IMR-90 (cell line): ENCODE results near the gene TM4SF20. TPM values are rescaled to one million over a fixed set of nuclear protein-coding genes. Genes with fewer than 3 reads are reported as not detected.
A peak's percentile ranks its signal among the peaks of the same experiment; 100 is the strongest.

Experiments
- ATAC-seq: fragments of 200-7000 bp; cut with Tn5 transposase; 2 replicates; pipeline ENCODE4 v1.9.1; 2020; ENCODE audit warnings: low read depth, mild to moderate bottlenecking, moderate library complexity
- BruUV-seq: library from RNA; stranded (reverse); fragments of 400-500 nt; replicated peaks from 2 replicates; lab custom pipeline; 2021; lab: Mats Ljungman, UMichigan
- CTCF ChIA-PET: fragments of 300-600 bp; formaldehyde crosslinking; extraction: SDS; loops from one replicate; lab custom pipeline; 2021; ENCODE audit warnings: antibody characterized with exemption; lab: Yijun Ruan, JAX
- POLR2A ChIA-PET: fragments of 300-600 bp; sonication (Branson Sonifier 250); formaldehyde crosslinking; loops from one replicate; lab custom pipeline; 2022; ENCODE audit warnings: antibody characterized with exemption; ENCODE audit not compliant: unreplicated experiment; lab: Charles Lee
- DNase-seq: peaks from one replicate; pipeline ENCODE4 v3.0.0; 2013
- H2AFZ ChIP-seq: replicated peaks from 2 replicates; pipeline ENCODE3; 2013; ENCODE audit warnings: low read length, mild to moderate bottlenecking; ENCODE audit not compliant: poor library complexity
- H2AK5ac ChIP-seq: 2 replicates; pipeline ENCODE4 v1.6.1; 2013; ENCODE audit warnings: low read depth, low read length, inconsistent platforms
- H2AK9ac ChIP-seq: replicated peaks from 2 replicates; pipeline ENCODE3; 2013; ENCODE audit warnings: mild to moderate bottlenecking, low read depth, low read length, moderate library complexity; ENCODE audit not compliant: poor library complexity
- H2BK120ac ChIP-seq: 2 replicates; pipeline ENCODE4 v1.6.1; 2013; ENCODE audit warnings: low read depth, low read length, inconsistent platforms
- H2BK15ac ChIP-seq: 3 replicates; pipeline ENCODE4 v1.6.1; 2013; ENCODE audit warnings: low read depth, low read length, inconsistent platforms
- H2BK20ac ChIP-seq: 2 replicates; pipeline ENCODE4 v1.6.1; 2013; ENCODE audit warnings: low read depth, mild to moderate bottlenecking, inconsistent platforms, low read length, moderate library complexity
- H2BK5ac ChIP-seq: 2 replicates; pipeline ENCODE4 v1.6.1; 2013; ENCODE audit warnings: mild to moderate bottlenecking, low read depth, low read length, inconsistent platforms; ENCODE audit not compliant: poor library complexity, severe bottlenecking
- H3K14ac ChIP-seq: replicated peaks from 2 replicates; pipeline ENCODE4 v1.6.1; 2013; ENCODE audit warnings: low read depth, low read length, inconsistent platforms
- H3K18ac ChIP-seq: 2 replicates; pipeline ENCODE4 v1.6.1; 2013; ENCODE audit warnings: low read depth, low read length, control low read depth
- H3K23ac ChIP-seq: 2 replicates; pipeline ENCODE4 v1.6.1; 2013; ENCODE audit warnings: low read depth, low read length, inconsistent platforms
- H3K27ac ChIP-seq: 2 replicates; pipeline ENCODE4 v1.5.1; 2013; ENCODE audit warnings: mild to moderate bottlenecking, control low read depth, low read length; ENCODE audit not compliant: insufficient read depth
- H3K27me3 ChIP-seq: 2 replicates; pipeline ENCODE4 v1.6.1; 2013; ENCODE audit warnings: low read length; ENCODE audit not compliant: control insufficient read depth, insufficient read depth
- H3K36me3 ChIP-seq: 2 replicates; pipeline ENCODE4 v1.6.1; 2013; ENCODE audit warnings: low read length, mixed read lengths; ENCODE audit not compliant: control insufficient read depth, insufficient read depth
- H3K4ac ChIP-seq: 2 replicates; pipeline ENCODE4 v1.6.1; 2013; ENCODE audit warnings: low read depth, low read length, inconsistent platforms
- H3K4me1 ChIP-seq: 2 replicates; pipeline ENCODE4 v1.6.1; 2013; ENCODE audit warnings: low read length, mixed read lengths; ENCODE audit not compliant: control insufficient read depth, insufficient read depth
- H3K4me2 ChIP-seq: 2 replicates; pipeline ENCODE4 v1.6.1; 2013; ENCODE audit warnings: low read depth, mild to moderate bottlenecking, control low read depth, low read length, moderate library complexity
- H3K4me3 ChIP-seq: 2 replicates; pipeline ENCODE4 v1.5.1; 2013; ENCODE audit warnings: low read depth, mild to moderate bottlenecking, control low read depth, low read length, moderate library complexity; ENCODE audit not compliant: insufficient read depth
- H3K56ac ChIP-seq: 2 replicates; pipeline ENCODE4 v1.6.1; 2013; ENCODE audit warnings: low read length, inconsistent platforms; ENCODE audit not compliant: insufficient read depth; ENCODE audit errors: extremely low read depth
- H3K79me1 ChIP-seq, 2 experiments: 2 replicates each; pipeline ENCODE4 v1.6.1; 2013; ENCODE audit warnings: low read length in 2 of 2, inconsistent platforms in 1 of 2, low read depth in 1 of 2
- H3K9ac ChIP-seq: 2 replicates; pipeline ENCODE4 v1.6.1; 2013; ENCODE audit warnings: low read depth, low read length, control low read depth
- H3K9me1 ChIP-seq: 2 replicates; pipeline ENCODE4 v1.6.1; 2013; ENCODE audit warnings: low read length, inconsistent platforms; ENCODE audit not compliant: insufficient read depth
- H3K9me3 ChIP-seq: 2 replicates; pipeline ENCODE4 v1.6.1; 2013; ENCODE audit warnings: low read length; ENCODE audit not compliant: control insufficient read depth, insufficient read depth
- H4K20me1 ChIP-seq: 2 replicates; pipeline ENCODE4 v1.6.1; 2013; ENCODE audit warnings: low read length, inconsistent platforms; ENCODE audit not compliant: insufficient read depth
- H4K5ac ChIP-seq: 2 replicates; pipeline ENCODE4 v1.6.1; 2013; ENCODE audit warnings: mild to moderate bottlenecking, low read depth, low read length, control low read depth
- H4K8ac ChIP-seq, 2 experiments: 2 replicates each; pipeline ENCODE4 v1.6.1; 2013; ENCODE audit warnings: low read depth in 2 of 2, low read length in 2 of 2, control low read depth in 1 of 2, inconsistent platforms in 1 of 2
- H4K91ac ChIP-seq: 2 replicates; pipeline ENCODE4 v1.6.1; 2013; ENCODE audit warnings: low read depth, low read length, inconsistent platforms; ENCODE audit not compliant: insufficient read depth
- BHLHE40 ChIP-seq: fragments of 150-350 bp; IDR thresholded peaks from 2 replicates; pipeline ENCODE4 v1.6.1; 2016; ENCODE audit warnings: mild to moderate bottlenecking, low read depth, low read length
- CEBPB ChIP-seq: IDR thresholded peaks from 2 replicates; pipeline ENCODE4 v1.6.1; 2012; ENCODE audit warnings: low read depth, low read length, improper control_type of control experiment
- CHD1 ChIP-seq: IDR thresholded peaks from 2 replicates; pipeline ENCODE4 v1.6.1; 2012; ENCODE audit warnings: low read depth, low read length, improper control_type of control experiment
- ELK1 ChIP-seq: fragments of 150-350 bp; IDR thresholded peaks from 2 replicates; pipeline ENCODE4 v1.6.1; 2016; ENCODE audit warnings: low read depth, mild to moderate bottlenecking, low read length, moderate library complexity, borderline replicate concordance
- FOS ChIP-seq: fragments of 150-350 bp; IDR thresholded peaks from 2 replicates; pipeline ENCODE4 v1.6.1; 2016; ENCODE audit warnings: low read depth, low read length
- MAFK ChIP-seq: IDR thresholded peaks from 2 replicates; pipeline ENCODE4 v1.6.1; 2012; ENCODE audit warnings: low read depth, low read length, improper control_type of control experiment
- MXI1 ChIP-seq: IDR thresholded peaks from 2 replicates; pipeline ENCODE4 v1.6.1; 2012; ENCODE audit warnings: low read depth, mild to moderate bottlenecking, low read length, moderate library complexity, borderline replicate concordance
- NFE2L2 ChIP-seq: fragments of 150-350 bp; IDR thresholded peaks from 2 replicates; pipeline ENCODE4 v1.6.1; 2016; ENCODE audit warnings: low read depth, mild to moderate bottlenecking, low read length
- RCOR1 ChIP-seq: IDR thresholded peaks from 2 replicates; pipeline ENCODE4 v1.6.1; 2012; ENCODE audit warnings: mild to moderate bottlenecking, low read length, improper control_type of control experiment; ENCODE audit not compliant: insufficient replicate concordance
- RFX5 ChIP-seq: IDR thresholded peaks from 2 replicates; pipeline ENCODE4 v1.8.0; 2012; ENCODE audit warnings: low read depth, mild to moderate bottlenecking, low read length, moderate library complexity
- WGBS, 2 experiments: methylation state at CpG; one replicate each; pipeline versions ENCODE4 v1.1.5 to v1.1.7; 2013; ENCODE audit warnings: missing lambda C conversion rate in 2 of 2; ENCODE audit not compliant: insufficient read length in 1 of 2; ENCODE audit errors: extremely low coverage in 2 of 2; 5-methylcytosine and 5-hydroxymethylcytosine counted together
- dilution Hi-C: fragments of 300-500 bp; cut with HindIII; formaldehyde crosslinking; loops from one replicate; pipeline ENCODE4 v1.14.3; 2018; ENCODE audit warnings: low sequenced_read_pairs; ENCODE audit not compliant: unreplicated experiment
- in situ Hi-C: fragments of 300-500 bp; cut with MboI; formaldehyde crosslinking; loops from 3 replicates; pipeline ENCODE4 v1.14.3; 2019; ENCODE audit warnings: low sequenced_read_pairs, inconsistent platforms, mixed read lengths
- intact Hi-C: fragments of 100-400 bp; cut with micrococcal nuclease; formaldehyde crosslinking; loops from 2 replicates; pipeline ENCODE4 v1.10.0; 2022
- polyA plus RNA-seq, 3 experiments: library from polyadenylated mRNA; depleted of rRNA; stranded (reverse); fragments of >200 nt; gene quantifications; 2 replicates each; pipeline ENCODE4 v1.2.3, GENCODE V29; 2012; ENCODE audit warnings: low replicate concordance in 1 of 3
- total RNA-seq: library from RNA; depleted of rRNA; stranded (reverse); fragments of >200 nt; gene quantifications from 2 replicates; pipeline ENCODE4 v1.2.3, GENCODE V29; 2012

Gene TM4SF20
- total and polyA plus RNA-seq, 2 of the 4 experiments (the other 2 are of a cell fraction): under 0.01 to 0.03 TPM

GRCh38 chr2:227370791-227371312 is 8.3 kb downstream of the TM4SF20 start:
- Histone ChIP-seq H2AK5ac (no peak overlapping the region), H3K4me2 (peak overlapping the region; percentile 67; the same call in 1 of the 2 replicates), H3K9ac (no peak overlapping the region), H3K36me3 (no peaks in the 10 kb centered on the region), H3K18ac (peak overlapping the region; percentile 53; the same call in 1 of the 2 replicates), H3K23ac (peak overlapping the region; percentile 3; the same call in 1 of the 2 replicates), H4K8ac (peak overlapping the region in 1 of 2 experiments; percentile 20; a peak in 2 of 4 replicates), H3K9me3 (no peaks in the 10 kb centered on the region), H3K56ac (peak overlapping the region; percentile 25), H4K91ac (peak overlapping the region; percentile 56), H3K9me1 (peaks cover 8% of the 10 kb centered on the region), H3K27ac (peak overlapping the region; percentile 51; the same call in 1 of the 2 replicates), H3K4me1 (peaks cover 13% of the 10 kb centered on the region), H2BK15ac (peak overlapping the region; percentile 16; the same call in 1 of the 3 replicates), H3K4ac (peak overlapping the region; percentile 68), H3K79me1 (no peaks in the 10 kb centered on the region), H4K5ac (peak overlapping the region; percentile 22), H3K27me3 (no peaks in the 10 kb centered on the region), H3K14ac (peak overlapping the region; percentile 67), H4K20me1 (no peaks in the 10 kb centered on the region), H2AFZ (peak overlapping the region; percentile 79), H2BK5ac (peak overlapping the region; percentile 89), H2AK9ac (no peak overlapping the region), H2BK120ac (peak overlapping the region; percentile 86), H3K4me3 (peak overlapping the region; percentile 27; the same call in 1 of the 2 replicates), H2BK20ac (peak overlapping the region; percentile 79)
- ATAC-seq (peak; percentile 50), DNase-seq (peak; percentile 85)
- ChIA-PET POLR2A (no interaction called here), CTCF (no interaction called here)
- in situ Hi-C loops: no loop called here
- no CpG with 5 or more reads among the region's 9 CpGs for WGBS, 2 experiments
- intact Hi-C loops: no loop called here
- TF ChIP-seq BHLHE40: no peak
- peak; percentile 65 for TF ChIP-seq MAFK
- TF ChIP-seq FOS: no peak
- no peak for TF ChIP-seq CHD1
- no peak for TF ChIP-seq ELK1
- no peak for TF ChIP-seq MXI1
- no peak for TF ChIP-seq NFE2L2
- no peak for TF ChIP-seq RFX5
- TF ChIP-seq RCOR1: no peak
- TF ChIP-seq CEBPB: peak; percentile 32
- no TSS peak for BruUV-seq
- dilution Hi-C loops: no loop called here
